HS-5 (cell line): ENCODE results near the gene GGTLC2.
"Not testable (repeated sequence)": the region's sequence is repeated elsewhere in the genome, so short reads cannot be mapped to it uniquely, and the experiment has no call there.

Experiments used
- DNase-seq: peaks from one replicate; pipeline ENCODE4 v3.0.0-alpha.2; 2012; ENCODE audit warnings: low read depth

GGTLC2 gene

GRCh38 chr22:22669093-22669492 is 24.7 kb downstream of the GGTLC2 start:
- no peak for DNase-seq

- DNase-seq: no peak
These were observed 25.8 kb downstream of the GGTLC2 start for GRCh38 chr22:22670076-22670795.

- DNase-seq: no peak
These were observed 27.1 kb downstream of the GGTLC2 start for GRCh38 chr22:22671506-22671905.

- no peak for DNase-seq
These were observed 28.7 kb downstream of the GGTLC2 start for GRCh38 chr22:22673099-22673498.

GRCh38 chr22:22673628-22674027 is 29.2 kb downstream of the GGTLC2 start:
- DNase-seq: no peak

GRCh38 chr22:22674467-22674866 is 30.1 kb downstream of the GGTLC2 start:
- no peak for DNase-seq

- DNase-seq: no peak
These were observed 34.6 kb downstream of the GGTLC2 start for GRCh38 chr22:22678970-22679369.

GRCh38 chr22:22680396-22680795 is 36.0 kb downstream of the GGTLC2 start:
- no peak for DNase-seq

GRCh38 chr22:22681221-22681739 is 36.9 kb downstream of the GGTLC2 start:
- DNase-seq: no peak

GRCh38 chr22:22682196-22682595 is 37.8 kb downstream of the GGTLC2 start:
- no peak for DNase-seq

GRCh38 chr22:22682807-22683667 is 38.6 kb downstream of the GGTLC2 start:
- no peak for DNase-seq

GRCh38 chr22:22683668-22684361 is 39.4 kb downstream of the GGTLC2 start:
- no peak for DNase-seq

GRCh38 chr22:22684580-22685561 is 40.5 kb downstream of the GGTLC2 start:
- DNase-seq: no peak

- DNase-seq: no peak
These were observed 41.2 kb downstream of the GGTLC2 start for GRCh38 chr22:22685586-22685985.

GRCh38 chr22:22686202-22687115 is 42.0 kb downstream of the GGTLC2 start:
- not testable (repeated sequence) for DNase-seq

- no peak for DNase-seq
These were observed 43.5 kb downstream of the GGTLC2 start for GRCh38 chr22:22687638-22688500.

GRCh38 chr22:22689621-22690345 is 45.4 kb downstream of the GGTLC2 start:
- no peak for DNase-seq

- DNase-seq: no peak
These were observed 46.6 kb downstream of the GGTLC2 start for GRCh38 chr22:22691055-22691454.
